Esophagus muscularis mucosa (tissue), 4 donors: ENCODE data around the gene DTNBP1. TPM values are rescaled to one million over a fixed set of nuclear protein-coding genes. Genes with fewer than 3 reads are reported as not detected.

ENCODE experiments used
- DNase-seq: peaks from one replicate; pipeline ENCODE4 v3.0.0-alpha.2; 2017; ENCODE audit errors: extremely low spot score
- H3K27ac ChIP-seq, 4 donors: fragments of 200-600 bp; sonication (generic); replicated peaks in 1 of 4; 1 replicate in 3 of 4; 2 replicates in 1 of 4; pipeline ENCODE4 v1.5.1; 2016 to 2019; ENCODE audit warnings: mild to moderate bottlenecking in 1 of 4
- H3K27me3 ChIP-seq, 4 donors: fragments of 200-600 bp; sonication (generic); one replicate each; pipeline versions ENCODE4 v1.5.1 to v1.6.0; 2016 to 2019
- H3K36me3 ChIP-seq, 4 donors: fragments of 200-600 bp; sonication (generic); one replicate each; pipeline ENCODE4 v1.5.1; 2016 to 2019
- H3K4me1 ChIP-seq, 4 donors: fragments of 200-600 bp; sonication (generic); one replicate each; pipeline ENCODE4 v1.5.1; 2016 to 2019
- H3K4me3 ChIP-seq, 4 donors: fragments of 200-600 bp; sonication (generic); 1 replicate in 2 of 4; 2 replicates in 2 of 4; pipeline ENCODE4 v1.5.1; 2016 to 2019; ENCODE audit warnings: mild to moderate bottlenecking in 4 of 4, moderate library complexity in 1 of 4
- H3K9me3 ChIP-seq, 4 donors: fragments of 200-600 bp; sonication (generic); 1 replicate in 3 of 4; 2 replicates in 1 of 4; pipeline ENCODE4 v1.5.1; 2016 to 2019
- CTCF ChIP-seq, 3 experiments: fragments of 200-600 bp in 2 of 3; fragments of 450-650 bp in 1 of 3; sonication (generic) in 2 of 3; IDR thresholded peaks; one replicate each; pipeline ENCODE4 v1.5.1; 2017 to 2019; ENCODE audit warnings: antibody characterized with exemption in 3 of 3, mild to moderate bottlenecking in 2 of 3, moderate library complexity in 1 of 3
- EP300 ChIP-seq: sonication (generic); formaldehyde crosslinking; IDR thresholded peaks from one replicate; pipeline ENCODE4 v1.6.1; 2017; ENCODE audit warnings: antibody characterized with exemption
- POLR2A ChIP-seq: fragments of 450-650 bp; IDR thresholded peaks from one replicate; pipeline ENCODE4 v1.6.1; 2017; ENCODE audit warnings: antibody characterized with exemption, moderate library complexity, mild to moderate bottlenecking, low read depth
- POLR2AphosphoS5 ChIP-seq, 2 donors: sonication (generic); formaldehyde crosslinking; IDR thresholded peaks; one replicate each; pipeline ENCODE4 v1.6.1; 2017; ENCODE audit warnings: antibody characterized with exemption in 2 of 2
- WGBS: methylation state at CpG from one replicate; pipeline ENCODE4 v1.1.5; 2018; 5-methylcytosine and 5-hydroxymethylcytosine counted together
- intact Hi-C: fragments of 100-400 bp; cut with DNase I; formaldehyde crosslinking; loops from one replicate; pipeline ENCODE4 v1.15.1; 2023
- total RNA-seq, 4 donors: library from RNA; depleted of rRNA; stranded (reverse); fragments of >200 nt; gene quantifications; one replicate each; pipeline versions ENCODE4 v1.1.0 to v1.2.1, GENCODE V29; 2016

DTNBP1 gene
- total RNA-seq, 4 donors from 2014 or later: 18.3 to 26.8 (median 25.4) TPM

GRCh38 chr6:15626160-15626559 is 36.7 kb downstream of the DTNBP1 start:
- no peaks in the 10 kb centered on the region for H3K27me3 ChIP-seq
- peaks cover 0 to 20% (median 0%) of the 10 kb centered on the region in 4 donors for H3K36me3 ChIP-seq
- no peak overlapping the region for H3K4me3 ChIP-seq
- TF ChIP-seq CTCF (IDR thresholded peaks at IDR 0.05) (no peak), POLR2A (no peak), EP300 (no peak), POLR2AphosphoS5 (IDR thresholded peaks at IDR 0.05) (no peak)
- intact Hi-C loops: loop anchor here (10.0 kb wide), 1 partner anchor 1491 kb away; no protein-coding TSS in a partner anchor
- peaks cover 22 to 40% (median 32%) of the 10 kb centered on the region in 4 donors for H3K4me1 ChIP-seq
- H3K27ac ChIP-seq: no peak overlapping the region
- no peaks in the 10 kb centered on the region for H3K9me3 ChIP-seq
- DNase-seq: no peak
- 86% methylated on average over 1 of the region's 1 CpG for WGBS

DNA sequence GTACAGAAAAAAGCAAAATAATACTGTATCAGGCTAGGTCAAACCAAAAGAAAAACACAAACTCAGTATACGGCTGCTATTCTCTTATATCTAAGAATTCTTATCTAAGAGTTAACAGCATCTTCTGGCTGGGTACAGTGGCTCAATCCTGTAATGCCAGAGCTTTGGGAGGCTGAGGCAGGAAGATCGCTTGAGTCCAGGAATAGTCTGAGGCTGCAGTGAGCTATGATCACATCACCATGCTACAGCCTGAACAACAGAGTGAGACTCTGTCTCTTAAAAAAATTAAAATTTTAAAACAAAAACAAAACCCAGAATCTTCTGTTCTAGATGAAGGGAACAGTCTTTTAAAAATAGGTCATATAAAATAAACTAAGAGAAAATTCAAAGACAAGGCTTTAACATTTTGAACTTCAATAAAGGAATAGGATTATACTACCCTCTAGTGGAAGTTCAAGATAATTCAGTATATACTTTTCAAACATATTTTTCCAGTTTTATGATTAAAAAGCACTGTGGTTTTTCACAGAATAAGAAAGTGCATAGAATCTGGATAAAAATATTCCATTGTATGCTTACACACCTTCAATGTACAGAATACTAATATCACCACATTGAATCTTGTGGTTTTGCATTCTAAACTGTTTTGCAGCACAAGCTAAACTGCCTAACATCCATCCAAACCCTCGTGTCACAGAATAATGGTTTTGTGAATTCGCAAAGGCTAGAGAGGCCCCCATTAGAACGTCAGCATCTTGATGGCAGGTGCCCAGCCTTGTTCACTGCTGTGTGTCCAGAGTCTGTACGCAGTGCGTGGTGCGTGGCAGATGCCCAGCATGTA is 39.3 kb downstream of the DTNBP1 start:
- TF ChIP-seq CTCF (IDR thresholded peaks at IDR 0.05): peak; percentile 54 to 81 (median 73)
- no peak for TF ChIP-seq POLR2AphosphoS5 (IDR thresholded peaks at IDR 0.05)
- intact Hi-C loops: loop anchor here (5.0 to 10.0 kb wide), 3 partner anchors 131 to 1489 kb away; no protein-coding TSS in a partner anchor
- Histone ChIP-seq H3K9me3 (no peaks in the 10 kb centered on the region), H3K27me3 (no peaks in the 10 kb centered on the region), H3K27ac (peak overlapping the region; percentile 38 to 68 (median 56)), H3K4me3 (no peak overlapping the region), H3K4me1 (peaks cover 31 to 39% (median 35%) of the 10 kb centered on the region in 4 donors), H3K36me3 (peaks cover 0 to 20% (median 0%) of the 10 kb centered on the region in 4 donors)
- no peak for DNase-seq
- WGBS: 58% methylated on average over 4 of the region's 8 CpGs

DNA sequence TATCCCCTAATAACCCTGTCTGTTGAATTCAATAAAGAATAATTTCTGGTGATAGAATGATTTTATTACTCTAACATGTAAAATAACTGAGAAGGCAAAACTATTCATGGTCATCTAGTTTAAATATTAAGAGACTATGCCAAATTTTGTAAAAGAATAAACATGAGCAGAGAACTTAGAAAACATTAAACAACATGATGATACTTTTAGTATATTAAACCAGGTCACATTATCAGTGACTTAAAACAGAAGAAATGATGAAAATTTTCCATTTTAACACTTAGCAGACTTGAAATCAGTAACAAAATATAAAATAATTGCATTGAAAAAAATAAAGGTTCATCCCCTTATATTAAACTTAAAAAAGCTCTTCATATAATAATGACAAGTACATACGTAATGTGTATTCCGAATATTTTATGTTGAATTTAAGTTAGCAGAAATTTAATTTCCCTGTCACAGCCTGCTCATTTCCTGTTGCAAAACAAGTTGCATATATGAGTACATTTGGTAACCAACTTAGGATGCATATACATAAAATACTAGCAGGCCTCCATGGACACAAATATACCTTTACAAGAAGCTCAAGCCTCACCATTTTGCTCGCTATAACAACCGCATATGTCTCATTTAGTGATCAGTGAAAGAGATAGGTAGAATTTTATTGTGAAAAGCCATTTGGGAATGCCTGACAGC is 40.6 kb downstream of the DTNBP1 start:
- peaks cover 0 to 20% (median 0%) of the 10 kb centered on the region in 4 donors for H3K36me3 ChIP-seq
- H3K27ac ChIP-seq: peak overlapping the region; percentile 41 to 69 (median 63)
- peaks cover 31 to 37% (median 33%) of the 10 kb centered on the region in 4 donors for H3K4me1 ChIP-seq
- no peak for TF ChIP-seq POLR2A
- TF ChIP-seq CTCF (IDR thresholded peaks at IDR 0.05): no peak
- no peak for TF ChIP-seq EP300
- TF ChIP-seq POLR2AphosphoS5 (IDR thresholded peaks at IDR 0.05): no peak
- no peak for DNase-seq
- H3K4me3 ChIP-seq: no peak overlapping the region
- H3K27me3 ChIP-seq: no peaks in the 10 kb centered on the region
- intact Hi-C loops: loop anchor here (5.0 to 10.0 kb wide), 3 partner anchors 130 to 1487 kb away; no protein-coding TSS in a partner anchor
- no peaks in the 10 kb centered on the region for H3K9me3 ChIP-seq
- WGBS: 88% methylated on average over 4 of the region's 4 CpGs

- 45% methylated on average over 6 of the region's 6 CpGs for WGBS
- intact Hi-C loops: loop anchor here (5.0 to 10.0 kb wide), 3 partner anchors 129 to 1487 kb away; no protein-coding TSS in a partner anchor
- Histone ChIP-seq H3K36me3 (peaks cover 0 to 12% (median 0%) of the 10 kb centered on the region in 4 donors), H3K4me3 (no peak overlapping the region), H3K9me3 (no peaks in the 10 kb centered on the region), H3K27me3 (no peaks in the 10 kb centered on the region), H3K27ac (peak overlapping the region; percentile 41 to 69 (median 63)), H3K4me1 (peaks cover 31 to 37% (median 33%) of the 10 kb centered on the region in 4 donors)
- DNase-seq: no peak
- peak; percentile 5 for TF ChIP-seq EP300
- TF ChIP-seq POLR2A: no peak
Observed at GRCh38 chr6:15621203-15622044, 41.4 kb downstream of the DTNBP1 start.
